K562 (cell line): ENCODE data around the gene AHI1. TPM values are rescaled to one million over a fixed set of nuclear protein-coding genes. Genes with fewer than 3 reads are reported as not detected.
A peak's percentile ranks its signal among the peaks of the same experiment; 100 is the strongest.

ENCODE experiments used
- CC2D1A ChIP-seq: fragments of 450-650 bp; IDR thresholded peaks from 2 replicates; pipeline ENCODE4 v1.6.1; 2017; ENCODE audit warnings: mild to moderate bottlenecking
- EHMT2 ChIP-seq: fragments of 450-650 bp; IDR thresholded peaks from 2 replicates; pipeline ENCODE4 v1.6.1; 2018; ENCODE audit warnings: antibody characterized with exemption
- ETV1 ChIP-seq: fragments of 450-650 bp; conservative IDR thresholded peaks from 2 replicates; pipeline ENCODE4 v1.6.1; 2016; ENCODE audit warnings: missing genetic modification characterization, control low read depth, low read depth, missing compliant biosample characterization
- FOXJ3 ChIP-seq: sonication (generic); formaldehyde crosslinking; IDR thresholded peaks from 2 replicates; pipeline ENCODE4 v1.4.0; 2020; ENCODE audit warnings: mild to moderate bottlenecking, missing genetic modification reagents
- FOXO4 ChIP-seq: fragments of 450-650 bp; formaldehyde crosslinking; IDR thresholded peaks from 2 replicates; pipeline ENCODE4 v1.4.0; 2020; ENCODE audit warnings: mild to moderate bottlenecking, moderate library complexity
- GTF2E2 ChIP-seq: fragments of 200-800 bp; sonication (Bioruptor generic); IDR thresholded peaks from 2 replicates; pipeline ENCODE4 v1.6.1; 2016; ENCODE audit warnings: missing genetic modification characterization, missing compliant biosample characterization
- GTF3C2 ChIP-seq: IDR thresholded peaks from 3 replicates; pipeline ENCODE4 v1.6.1; 2011; ENCODE audit warnings: borderline replicate concordance, mild to moderate bottlenecking, moderate library complexity; ENCODE audit not compliant: insufficient read length; ENCODE audit errors: extremely low read depth
- HDAC2 ChIP-seq: fragments of 450-650 bp; IDR thresholded peaks from 2 replicates; pipeline ENCODE4 v1.6.1; 2016; ENCODE audit warnings: mild to moderate bottlenecking
- NBN ChIP-seq: fragments of 450-650 bp; IDR thresholded peaks from 2 replicates; pipeline ENCODE4 v1.6.1; 2016; ENCODE audit warnings: low read depth, mild to moderate bottlenecking
- OTX1 ChIP-seq: fragments of 450-650 bp; formaldehyde crosslinking; IDR thresholded peaks from 2 replicates; pipeline ENCODE4 v1.4.0; 2022; ENCODE audit warnings: mild to moderate bottlenecking
- SIN3B ChIP-seq: fragments of 450-650 bp; IDR thresholded peaks from 2 replicates; pipeline ENCODE4 v1.6.1; 2017; ENCODE audit warnings: low read depth, mild to moderate bottlenecking, moderate library complexity
- SMAD1 ChIP-seq: fragments of 150-350 bp; IDR thresholded peaks from 2 replicates; pipeline ENCODE4 v1.6.1; 2014; ENCODE audit warnings: low read length, low read depth; ENCODE audit not compliant: partially characterized antibody
- WHSC1 ChIP-seq: IDR thresholded peaks from one replicate; pipeline ENCODE4 v1.6.1; 2012; ENCODE audit warnings: low read length, control low read depth, inconsistent platforms
- ZNF124 ChIP-seq: sonication (generic); formaldehyde crosslinking; IDR thresholded peaks from 2 replicates; pipeline ENCODE4 v1.8.1; 2022; ENCODE audit warnings: missing genetic modification reagents
- ZNF23 ChIP-seq: fragments of 250-450 bp; sonication (Bioruptor Pico); IDR thresholded peaks from 2 replicates; pipeline ENCODE4 v1.4.0; 2020; ENCODE audit warnings: mild to moderate bottlenecking
- ZNF324 ChIP-seq: fragments of 250-450 bp; sonication (Bioruptor Pico); IDR thresholded peaks from 2 replicates; pipeline ENCODE4 v1.4.0; 2020; ENCODE audit warnings: mild to moderate bottlenecking
- ZNF589 ChIP-seq: fragments of 200-800 bp; sonication (Bioruptor generic); IDR thresholded peaks from 2 replicates; pipeline ENCODE4 v1.6.1; 2016; ENCODE audit warnings: low read depth, missing genetic modification characterization, missing compliant biosample characterization
- polyA plus RNA-seq, 8 experiments: library from polyadenylated mRNA; depleted of rRNA in 4 of 8; stranded (reverse) in 5 of 8; unstranded in 3 of 8; fragments of >200 nt; fragmentation: Nextera tagmentation in 2 of 8; fragmentation: Illumina TruSeq in 1 of 8; extraction: Ambion mirVana in 2 of 8; extraction: Trizol in 1 of 8; gene quantifications; 2 replicates each; pipeline versions ENCODE4 v1.2.1 to v1.2.3, GENCODE V29; 2011 to 2014; ENCODE audit warnings: inconsistent platforms in 1 of 8, missing spikeins in 1 of 8
- total RNA-seq, 7 experiments: library from RNA; depleted of rRNA in 6 of 7; stranded (reverse); fragments of >200 nt in 6 of 7; fragmentation: Illumina TruSeq in 2 of 7; extraction: Trizol in 2 of 7; gene quantifications; 2 replicates each; pipeline versions ENCODE4 v1.2.1 to v1.2.3, GENCODE V29; 2011 to 2021; ENCODE audit warnings: low replicate concordance in 1 of 7
- TF ChIP-seq, protein P1 (sequence below): sonication (generic); formaldehyde crosslinking; IDR thresholded peaks from 2 replicates; pipeline ENCODE4 v1.9.0; 2022; ENCODE audit warnings: mild to moderate bottlenecking, missing genetic modification reagents
- TF ChIP-seq, protein P2 (sequence below): fragments of 450-650 bp; IDR thresholded peaks from 2 replicates; pipeline ENCODE4 v1.6.1; 2017; ENCODE audit warnings: antibody characterized with exemption
- TF ChIP-seq, protein P3 (sequence below): fragments of 450-650 bp; formaldehyde crosslinking; IDR thresholded peaks from 2 replicates; pipeline ENCODE4 v1.4.0; 2022; ENCODE audit warnings: missing genetic modification characterization

AHI1 gene
- total and polyA plus RNA-seq, 9 of the 15 experiments (the other 6 are each of a cell fraction or from before 2014, with no cell fraction given): 24.7 to 54.9 (median 32.2) TPM

DNA sequence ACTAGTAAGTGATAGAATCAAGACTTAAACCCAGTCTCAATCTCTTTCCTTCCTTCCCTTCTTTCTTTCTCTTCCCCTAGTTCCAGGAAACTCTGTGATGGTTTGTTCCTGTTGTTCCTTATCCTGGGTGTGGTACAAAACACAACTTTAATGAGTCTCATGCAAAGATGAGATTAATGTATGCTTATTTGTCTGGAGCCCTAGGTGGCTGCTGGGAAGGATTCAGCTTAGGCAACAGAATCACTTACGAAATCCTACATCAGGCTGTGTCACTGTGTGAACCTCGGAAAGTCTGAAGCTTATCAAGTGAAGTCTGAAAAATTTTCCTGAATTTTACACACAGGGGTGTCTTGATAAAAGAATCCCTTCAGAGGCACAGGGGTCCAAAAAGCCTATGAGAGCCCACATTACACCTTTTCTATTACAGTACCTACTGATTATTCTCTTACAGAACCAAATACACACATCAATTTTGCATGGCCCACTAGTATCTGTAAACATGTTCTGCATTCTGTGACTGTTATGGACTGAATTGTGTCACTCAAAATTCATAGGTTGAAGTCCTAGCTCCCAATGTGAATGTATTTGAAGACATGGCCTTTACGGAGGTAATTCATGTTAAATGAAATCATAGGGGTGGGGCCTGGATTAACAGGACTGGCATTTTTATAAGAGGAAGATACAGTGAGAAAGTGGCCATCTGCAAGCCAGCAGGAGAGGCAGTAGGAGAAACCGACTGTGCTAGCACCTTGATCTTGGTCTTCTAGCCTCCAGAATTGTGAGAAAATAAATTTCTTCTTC, 171.7 kb downstream of the AHI1 start (continued):
- TF ChIP-seq, protein P1, sequence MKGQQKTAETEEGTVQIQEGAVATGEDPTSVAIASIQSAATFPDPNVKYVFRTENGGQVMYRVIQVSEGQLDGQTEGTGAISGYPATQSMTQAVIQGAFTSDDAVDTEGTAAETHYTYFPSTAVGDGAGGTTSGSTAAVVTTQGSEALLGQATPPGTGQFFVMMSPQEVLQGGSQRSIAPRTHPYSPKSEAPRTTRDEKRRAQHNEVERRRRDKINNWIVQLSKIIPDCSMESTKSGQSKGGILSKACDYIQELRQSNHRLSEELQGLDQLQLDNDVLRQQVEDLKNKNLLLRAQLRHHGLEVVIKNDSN (CRISPR knock-in tag): no peak
- TF ChIP-seq, protein P2, sequence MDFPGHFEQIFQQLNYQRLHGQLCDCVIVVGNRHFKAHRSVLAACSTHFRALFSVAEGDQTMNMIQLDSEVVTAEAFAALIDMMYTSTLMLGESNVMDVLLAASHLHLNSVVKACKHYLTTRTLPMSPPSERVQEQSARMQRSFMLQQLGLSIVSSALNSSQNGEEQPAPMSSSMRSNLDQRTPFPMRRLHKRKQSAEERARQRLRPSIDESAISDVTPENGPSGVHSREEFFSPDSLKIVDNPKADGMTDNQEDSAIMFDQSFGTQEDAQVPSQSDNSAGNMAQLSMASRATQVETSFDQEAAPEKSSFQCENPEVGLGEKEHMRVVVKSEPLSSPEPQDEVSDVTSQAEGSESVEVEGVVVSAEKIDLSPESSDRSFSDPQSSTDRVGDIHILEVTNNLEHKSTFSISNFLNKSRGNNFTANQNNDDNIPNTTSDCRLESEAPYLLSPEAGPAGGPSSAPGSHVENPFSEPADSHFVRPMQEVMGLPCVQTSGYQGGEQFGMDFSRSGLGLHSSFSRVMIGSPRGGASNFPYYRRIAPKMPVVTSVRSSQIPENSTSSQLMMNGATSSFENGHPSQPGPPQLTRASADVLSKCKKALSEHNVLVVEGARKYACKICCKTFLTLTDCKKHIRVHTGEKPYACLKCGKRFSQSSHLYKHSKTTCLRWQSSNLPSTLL: no peak
- TF ChIP-seq ZNF124 (no peak), WHSC1 (no peak), FOXJ3 (CRISPR knock-in tag) (no peak), GTF2E2 (tag) (no peak), NBN (peak; percentile 71; the same call in 1 of the 2 replicates), OTX1 (CRISPR knock-in tag) (no peak), SMAD1 (no peak), GTF3C2 (no peak), FOXO4 (CRISPR knock-in tag) (no peak), CC2D1A (peak; percentile 60; the same call in 1 of the 2 replicates), HDAC2 (peak; percentile 86), ZNF589 (CRISPR knock-in tag) (peak; percentile 67; the same call in 1 of the 2 replicates), ZNF324 (CRISPR knock-in tag) (no peak), SIN3B (no peak), EHMT2 (no peak), ETV1 (tag) (0 out of 2 replicates have a peak, but pooled peaks have one; percentile 22), ZNF23 (no peak)
- TF ChIP-seq, protein P3, sequence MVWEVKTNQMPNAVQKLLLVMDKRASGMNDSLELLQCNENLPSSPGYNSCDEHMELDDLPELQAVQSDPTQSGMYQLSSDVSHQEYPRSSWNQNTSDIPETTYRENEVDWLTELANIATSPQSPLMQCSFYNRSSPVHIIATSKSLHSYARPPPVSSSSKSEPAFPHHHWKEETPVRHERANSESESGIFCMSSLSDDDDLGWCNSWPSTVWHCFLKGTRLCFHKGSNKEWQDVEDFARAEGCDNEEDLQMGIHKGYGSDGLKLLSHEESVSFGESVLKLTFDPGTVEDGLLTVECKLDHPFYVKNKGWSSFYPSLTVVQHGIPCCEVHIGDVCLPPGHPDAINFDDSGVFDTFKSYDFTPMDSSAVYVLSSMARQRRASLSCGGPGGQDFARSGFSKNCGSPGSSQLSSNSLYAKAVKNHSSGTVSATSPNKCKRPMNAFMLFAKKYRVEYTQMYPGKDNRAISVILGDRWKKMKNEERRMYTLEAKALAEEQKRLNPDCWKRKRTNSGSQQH (CRISPR knock-in tag): no peak
